Astrocyte of the cerebellum (primary cell): Measurements from ENCODE around the gene NRCAM.
"Not testable (repeated sequence)": the region's sequence is repeated elsewhere in the genome, so short reads cannot be mapped to it uniquely, and the experiment has no call there.

Source experiments
- DNase-seq: peaks from one replicate; pipeline ENCODE4 v3.0.0-alpha.2; 2011; ENCODE audit warnings: low read depth
- H3K4me3 ChIP-seq: 2 replicates; pipeline ENCODE4 v1.5.1; 2011; ENCODE audit warnings: mild to moderate bottlenecking, low read depth, low read length, moderate library complexity
- in situ Hi-C: cut with HindIII; loops from 2 replicates; pipeline ENCODE4 v1.10.0; 2017; ENCODE audit warnings: low sequenced_read_pairs
- TF ChIP-seq, protein P1 (sequence below): IDR thresholded peaks from 2 replicates; pipeline ENCODE4 v1.5.1; 2012; ENCODE audit warnings: low read length, low read depth, moderate library complexity, mild to moderate bottlenecking; ENCODE audit errors: missing control alignments

Gene NRCAM

DNA sequence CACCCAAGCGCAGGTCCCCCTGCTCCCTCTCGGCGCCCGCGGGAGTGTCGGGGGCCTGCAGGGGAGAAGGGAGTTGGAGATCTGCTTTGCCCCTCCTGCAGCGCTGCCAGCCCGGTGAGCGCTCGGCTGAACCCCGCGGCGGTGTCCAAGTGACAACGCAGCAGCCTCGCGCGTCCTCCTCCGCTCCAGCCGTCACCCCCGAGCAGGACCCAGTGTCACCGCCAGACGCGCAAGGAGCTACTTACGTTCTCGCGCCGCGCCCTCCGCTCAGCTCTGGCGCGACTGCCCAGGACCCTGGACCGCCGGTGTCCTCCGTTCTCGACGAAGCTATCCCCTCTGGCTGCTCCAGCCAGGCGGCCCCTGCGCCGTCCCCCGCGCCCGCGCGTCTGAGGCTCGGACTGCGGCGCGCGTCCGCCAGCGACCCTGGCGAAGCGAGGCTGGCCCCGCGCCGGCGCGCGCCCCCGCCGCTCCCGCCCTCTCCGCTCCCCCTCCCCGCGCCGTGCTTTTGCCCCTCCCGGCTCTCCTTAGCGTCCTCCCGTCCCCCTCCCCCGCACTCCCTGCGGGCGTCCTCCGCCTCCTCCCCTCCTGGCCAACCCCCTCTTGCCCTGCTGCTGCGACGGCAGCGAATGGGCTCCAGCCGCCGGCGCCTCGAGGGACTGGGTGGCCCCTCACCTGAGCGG, at the start of gene NRCAM:
Gene NRCAM (minus strand): TSS at position 439 of the 680 bp plus-strand sequence. CDS start 216,372 bp downstream, outside the sequence.
- DNase-seq: no peak
- in situ Hi-C loops: no loop called here
- H3K4me3 ChIP-seq: peak within 1 kb of the TSS; percentile 59
- TF ChIP-seq, protein P1, sequence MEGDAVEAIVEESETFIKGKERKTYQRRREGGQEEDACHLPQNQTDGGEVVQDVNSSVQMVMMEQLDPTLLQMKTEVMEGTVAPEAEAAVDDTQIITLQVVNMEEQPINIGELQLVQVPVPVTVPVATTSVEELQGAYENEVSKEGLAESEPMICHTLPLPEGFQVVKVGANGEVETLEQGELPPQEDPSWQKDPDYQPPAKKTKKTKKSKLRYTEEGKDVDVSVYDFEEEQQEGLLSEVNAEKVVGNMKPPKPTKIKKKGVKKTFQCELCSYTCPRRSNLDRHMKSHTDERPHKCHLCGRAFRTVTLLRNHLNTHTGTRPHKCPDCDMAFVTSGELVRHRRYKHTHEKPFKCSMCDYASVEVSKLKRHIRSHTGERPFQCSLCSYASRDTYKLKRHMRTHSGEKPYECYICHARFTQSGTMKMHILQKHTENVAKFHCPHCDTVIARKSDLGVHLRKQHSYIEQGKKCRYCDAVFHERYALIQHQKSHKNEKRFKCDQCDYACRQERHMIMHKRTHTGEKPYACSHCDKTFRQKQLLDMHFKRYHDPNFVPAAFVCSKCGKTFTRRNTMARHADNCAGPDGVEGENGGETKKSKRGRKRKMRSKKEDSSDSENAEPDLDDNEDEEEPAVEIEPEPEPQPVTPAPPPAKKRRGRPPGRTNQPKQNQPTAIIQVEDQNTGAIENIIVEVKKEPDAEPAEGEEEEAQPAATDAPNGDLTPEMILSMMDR: no peak

DNA sequence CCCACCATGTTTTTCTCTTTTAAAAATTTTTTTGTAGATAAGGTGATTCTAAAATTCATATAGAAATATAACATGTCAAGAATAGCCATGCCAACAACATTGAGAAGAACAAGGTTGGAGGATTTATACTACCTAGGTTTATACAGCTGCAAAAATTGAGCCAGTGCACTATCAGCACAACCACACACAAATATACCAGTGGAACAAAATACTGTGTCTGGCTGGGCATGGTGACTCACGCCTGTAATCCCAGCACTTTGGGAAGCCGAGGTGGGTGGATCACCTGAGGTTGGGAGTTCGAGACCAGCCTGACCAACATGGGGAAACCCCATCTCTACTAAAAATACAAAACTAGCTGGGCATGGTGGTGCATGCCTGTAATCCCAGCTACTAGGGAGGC, 48.3 kb upstream of the NRCAM start:
- in situ Hi-C loops: not testable (repeated sequence)

DNA sequence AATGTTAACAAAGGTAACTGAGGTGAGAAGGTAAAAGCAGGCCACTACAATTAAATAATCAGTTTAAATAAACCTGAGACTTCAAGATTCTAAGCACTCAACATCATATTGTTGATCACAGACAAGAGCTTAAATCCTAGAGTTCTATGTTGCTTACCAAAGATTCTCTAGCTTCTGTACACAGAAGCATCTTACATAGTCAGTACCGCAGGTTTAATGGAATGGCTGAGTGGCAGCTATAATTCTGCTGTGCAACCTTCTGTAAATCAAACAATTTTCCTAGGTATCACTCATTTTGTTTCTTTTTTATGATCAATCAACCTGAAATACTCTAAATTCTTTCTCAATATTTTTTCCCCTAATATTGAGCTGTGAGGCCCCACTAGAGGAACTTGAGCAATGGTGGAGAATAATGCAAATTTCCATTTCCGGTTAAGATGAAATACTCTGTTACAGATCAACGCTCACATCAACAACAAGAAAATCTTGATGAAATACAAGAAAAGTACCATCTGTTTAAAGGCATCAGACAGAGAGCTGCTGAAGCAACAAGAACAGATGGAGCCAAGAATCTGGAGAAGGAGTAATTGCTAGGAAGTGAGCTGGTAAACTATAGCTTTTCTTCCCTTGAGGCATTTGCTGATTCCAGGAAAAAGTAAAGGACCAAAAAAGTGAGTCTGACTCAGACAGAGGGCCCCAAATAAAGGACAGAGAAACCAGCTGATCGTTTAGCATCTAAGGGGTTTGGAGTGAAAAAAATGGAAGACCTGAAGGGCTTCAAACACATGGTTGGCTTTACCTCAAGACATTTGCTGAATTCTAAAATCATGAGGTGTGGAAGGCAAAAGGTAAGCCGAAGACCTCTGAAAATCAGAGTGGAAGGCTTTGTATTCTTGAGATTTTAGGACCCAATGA, 47.1 kb upstream of the NRCAM start:
- H3K4me3 ChIP-seq: no peak overlapping the region
- DNase-seq: no peak
- TF ChIP-seq, protein P1: no peak
- in situ Hi-C loops: no loop called here

More for the DNA sequence above, 48.3 kb upstream of the NRCAM start:
- not testable (repeated sequence) for H3K4me3 ChIP-seq, DNase-seq

DNA sequence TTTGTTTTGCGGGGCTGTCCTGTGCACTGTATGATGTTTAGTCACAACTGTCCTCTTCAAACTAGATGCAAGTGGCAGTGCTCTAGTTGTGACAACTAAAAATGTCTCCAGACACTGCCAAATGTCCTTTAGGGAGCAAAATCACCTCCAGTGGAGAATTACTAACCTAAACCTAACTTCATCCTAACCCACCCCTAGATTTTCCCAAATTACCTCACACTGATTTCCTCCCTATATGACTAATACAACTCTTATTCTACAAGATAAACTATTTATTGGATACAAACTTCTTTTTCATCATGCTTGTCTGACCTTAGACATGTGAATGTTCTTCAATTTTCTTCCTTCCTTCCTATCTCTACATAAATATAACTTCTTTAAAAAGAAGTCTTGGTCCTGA, 43.3 kb upstream of the NRCAM start:
- in situ Hi-C loops: loop anchor here (25.0 kb wide), 1 partner anchor 312 kb away; no protein-coding TSS in a partner anchor
- DNase-seq: no peak
- TF ChIP-seq, protein P1: no peak
- no peak overlapping the region for H3K4me3 ChIP-seq

DNA sequence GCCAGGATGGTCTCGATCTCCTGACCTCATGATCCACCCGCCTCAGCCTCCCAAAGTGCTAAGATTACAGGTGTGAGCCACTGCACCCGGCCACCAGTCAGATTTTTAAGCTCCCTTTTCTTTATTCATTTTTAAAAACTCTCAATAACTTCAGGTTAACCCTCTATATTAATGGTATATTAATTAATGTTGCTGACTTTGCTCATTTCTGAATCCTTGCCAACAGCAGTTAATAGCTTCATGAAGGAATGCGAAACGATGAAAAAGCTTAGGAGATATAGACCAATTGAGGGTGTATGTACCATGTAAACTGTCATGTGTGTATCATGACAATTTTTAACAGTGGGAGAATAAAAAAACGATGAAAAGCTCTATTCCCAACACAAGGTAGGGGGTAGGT, 42.2 kb upstream of the NRCAM start:
- in situ Hi-C loops: loop anchor here (25.0 kb wide), 1 partner anchor 311 kb away; no protein-coding TSS in a partner anchor
- no peak for DNase-seq
- no peak overlapping the region for H3K4me3 ChIP-seq
- TF ChIP-seq, protein P1: no peak

DNA sequence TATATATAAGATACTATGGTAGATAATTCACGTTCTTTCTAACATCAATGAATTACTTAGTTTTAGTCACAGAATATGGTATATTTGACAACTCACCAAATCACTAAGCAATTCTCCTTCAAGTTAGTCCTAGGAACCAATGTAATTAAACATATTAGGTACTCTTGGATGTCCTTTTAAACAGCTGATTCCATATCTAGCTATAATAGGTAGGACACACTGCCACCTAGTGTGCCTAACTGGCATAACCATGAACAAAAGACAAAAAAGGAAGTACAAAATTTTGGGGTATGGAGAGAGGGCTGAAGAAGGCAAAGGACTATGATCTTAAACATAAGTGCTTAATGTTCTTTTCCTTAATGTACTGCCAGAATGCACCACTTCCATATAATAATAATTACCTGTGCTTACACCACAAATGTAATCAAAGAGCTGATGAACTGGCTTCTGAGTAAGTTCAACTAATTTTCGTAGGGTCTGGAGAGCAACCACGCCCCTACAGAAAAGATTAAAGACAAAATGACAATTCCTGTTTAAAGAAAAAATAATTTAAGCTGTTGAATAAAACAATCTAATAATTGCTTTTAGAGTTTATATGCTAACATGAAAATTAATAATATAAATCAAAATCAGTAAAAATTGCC, 41.0 kb upstream of the NRCAM start:
- DNase-seq: peak; percentile 32
- TF ChIP-seq, protein P1: peak; percentile 79
- in situ Hi-C loops: loop anchor here (25.0 kb wide), 1 partner anchor 310 kb away; no protein-coding TSS in a partner anchor
- H3K4me3 ChIP-seq: no peak overlapping the region
